ENCODE data around the gene TBCC.

DNA sequence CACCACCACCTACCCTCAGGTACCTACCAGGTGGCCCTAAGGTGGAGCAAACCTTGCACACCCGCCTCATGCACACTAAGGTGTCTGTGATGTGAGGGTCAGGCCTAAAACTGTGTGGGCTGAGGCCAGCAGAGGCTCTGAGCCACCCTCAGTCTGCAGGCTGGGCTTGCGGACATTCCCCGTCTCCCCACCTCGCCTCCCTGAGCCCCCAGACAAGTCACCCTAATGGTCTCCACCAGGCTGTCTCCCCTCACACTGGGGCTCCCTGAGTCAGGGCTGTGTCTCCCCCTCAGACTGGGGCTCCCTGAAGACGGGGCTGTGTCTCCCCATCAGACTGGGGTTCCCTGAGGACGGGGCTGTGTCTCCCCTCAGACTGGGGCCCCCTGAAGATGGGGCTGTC lies 36.0 kb downstream of the TBCC start:
- TF ChIP-seq MYC (IDR thresholded peaks at IDR 0.05; ENCODE audit: insufficient read depth, insufficient read length, insufficient replicate concordance, low read length, severe bottlenecking): no peak
- no peak for TF ChIP-seq KDM1A (IDR thresholded peaks at IDR 0.05; ENCODE audit: borderline replicate concordance)
- TF ChIP-seq RFX5 (IDR thresholded peaks at IDR 0.05; ENCODE audit: low read depth, low read length): no peak
- no peak for TF ChIP-seq MEF2A (IDR thresholded peaks at IDR 0.05; ENCODE audit: insufficient read depth, low read depth, low read length)
- no peak for TF ChIP-seq NBN (IDR thresholded peaks at IDR 0.05)
- TF ChIP-seq RAD21 (IDR thresholded peaks at IDR 0.05; ENCODE audit: insufficient read depth, low read depth, low read length): no peak
- TF ChIP-seq, protein P1, sequence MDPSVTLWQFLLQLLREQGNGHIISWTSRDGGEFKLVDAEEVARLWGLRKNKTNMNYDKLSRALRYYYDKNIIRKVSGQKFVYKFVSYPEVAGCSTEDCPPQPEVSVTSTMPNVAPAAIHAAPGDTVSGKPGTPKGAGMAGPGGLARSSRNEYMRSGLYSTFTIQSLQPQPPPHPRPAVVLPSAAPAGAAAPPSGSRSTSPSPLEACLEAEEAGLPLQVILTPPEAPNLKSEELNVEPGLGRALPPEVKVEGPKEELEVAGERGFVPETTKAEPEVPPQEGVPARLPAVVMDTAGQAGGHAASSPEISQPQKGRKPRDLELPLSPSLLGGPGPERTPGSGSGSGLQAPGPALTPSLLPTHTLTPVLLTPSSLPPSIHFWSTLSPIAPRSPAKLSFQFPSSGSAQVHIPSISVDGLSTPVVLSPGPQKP (IDR thresholded peaks at IDR 0.05; ENCODE audit: low read depth, low read length): no peak
- no peak for TF ChIP-seq CTCF (IDR thresholded peaks at IDR 0.05 in 2 of 3, conservative IDR thresholded peaks at IDR 0.05 in 1 of 3; ENCODE audit: control insufficient read depth in 2 of 3, extremely low read depth in 1 of 3, insufficient read depth in 1 of 3, low read depth in 3 of 3, low read length in 3 of 3)
- no peak for TF ChIP-seq E2F8 (IDR thresholded peaks at IDR 0.05; ENCODE audit: low read depth, partially characterized antibody)
- TF ChIP-seq, protein P2, sequence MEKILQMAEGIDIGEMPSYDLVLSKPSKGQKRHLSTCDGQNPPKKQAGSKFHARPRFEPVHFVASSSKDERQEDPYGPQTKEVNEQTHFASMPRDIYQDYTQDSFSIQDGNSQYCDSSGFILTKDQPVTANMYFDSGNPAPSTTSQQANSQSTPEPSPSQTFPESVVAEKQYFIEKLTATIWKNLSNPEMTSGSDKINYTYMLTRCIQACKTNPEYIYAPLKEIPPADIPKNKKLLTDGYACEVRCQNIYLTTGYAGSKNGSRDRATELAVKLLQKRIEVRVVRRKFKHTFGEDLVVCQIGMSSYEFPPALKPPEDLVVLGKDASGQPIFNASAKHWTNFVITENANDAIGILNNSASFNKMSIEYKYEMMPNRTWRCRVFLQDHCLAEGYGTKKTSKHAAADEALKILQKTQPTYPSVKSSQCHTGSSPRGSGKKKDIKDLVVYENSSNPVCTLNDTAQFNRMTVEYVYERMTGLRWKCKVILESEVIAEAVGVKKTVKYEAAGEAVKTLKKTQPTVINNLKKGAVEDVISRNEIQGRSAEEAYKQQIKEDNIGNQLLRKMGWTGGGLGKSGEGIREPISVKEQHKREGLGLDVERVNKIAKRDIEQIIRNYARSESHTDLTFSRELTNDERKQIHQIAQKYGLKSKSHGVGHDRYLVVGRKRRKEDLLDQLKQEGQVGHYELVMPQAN (conservative IDR thresholded peaks at IDR 0.05): no peak
- no peak for TF ChIP-seq DPF2 (IDR thresholded peaks at IDR 0.05)
- TF ChIP-seq REST (IDR thresholded peaks at IDR 0.05; ENCODE audit: low read depth, low read length): no peak
- no peak for TF ChIP-seq POLR2A (IDR thresholded peaks at IDR 0.05; ENCODE audit: low read depth, low read length)
